Activated naive CD4-positive, alpha-beta T cell treated with anti-CD3 and anti-CD28 coated beads, Interleukin-2, amount 50 U/mL, for 24 hours (primary cell): Measurements from ENCODE around the gene MAP2K4.

Experiments
- H3K27ac Mint-ChIP-seq: one replicate; pipeline ENCODE4 v1.8.0; 2021; ENCODE audit warnings: mild to moderate bottlenecking, mixed read lengths
- H3K27me3 Mint-ChIP-seq: one replicate; pipeline ENCODE4 v1.8.0; 2021; ENCODE audit warnings: mixed read lengths
- H3K36me3 Mint-ChIP-seq: one replicate; pipeline ENCODE4 v1.8.0; 2021; ENCODE audit warnings: mixed read lengths
- H3K4me1 Mint-ChIP-seq: one replicate; pipeline ENCODE4 v1.8.0; 2021; ENCODE audit warnings: mixed read lengths
- H3K4me3 Mint-ChIP-seq: one replicate; pipeline ENCODE4 v1.8.0; 2021; ENCODE audit warnings: mild to moderate bottlenecking, mixed read lengths
- H3K9me3 Mint-ChIP-seq: one replicate; pipeline ENCODE4 v1.8.0; 2021; ENCODE audit warnings: mixed read lengths

The MAP2K4 gene

DNA sequence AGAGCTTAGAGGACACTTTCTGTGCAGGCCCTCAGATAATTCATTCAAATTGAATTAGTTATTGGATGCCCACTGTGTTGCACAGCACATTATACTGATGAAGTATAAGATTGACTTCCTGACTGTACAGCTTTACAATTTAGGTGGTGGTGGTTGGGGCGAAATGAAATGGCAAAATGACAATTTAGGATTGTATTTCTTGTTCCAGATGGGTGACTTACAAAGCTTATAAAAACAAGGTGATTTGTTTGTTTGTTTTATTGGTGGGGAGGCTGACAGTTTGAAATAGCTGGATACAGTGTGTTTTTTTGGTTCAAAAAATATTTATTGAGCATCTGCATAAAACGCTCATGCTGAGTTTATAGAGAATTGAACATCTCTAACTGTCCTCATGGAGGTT lies 1.6 kb downstream of the MAP2K4 start:
- H3K9me3 Mint-ChIP-seq = no peaks in the 10 kb centered on the region
- H3K4me3 Mint-ChIP-seq = peak overlapping the region; percentile 83
- no peaks in the 10 kb centered on the region for H3K27me3 Mint-ChIP-seq
- peaks cover 66% of the 10 kb centered on the region for H3K4me1 Mint-ChIP-seq
- H3K27ac Mint-ChIP-seq = peak overlapping the region; percentile 38
- H3K36me3 Mint-ChIP-seq = peaks cover 7% of the 10 kb centered on the region

DNA sequence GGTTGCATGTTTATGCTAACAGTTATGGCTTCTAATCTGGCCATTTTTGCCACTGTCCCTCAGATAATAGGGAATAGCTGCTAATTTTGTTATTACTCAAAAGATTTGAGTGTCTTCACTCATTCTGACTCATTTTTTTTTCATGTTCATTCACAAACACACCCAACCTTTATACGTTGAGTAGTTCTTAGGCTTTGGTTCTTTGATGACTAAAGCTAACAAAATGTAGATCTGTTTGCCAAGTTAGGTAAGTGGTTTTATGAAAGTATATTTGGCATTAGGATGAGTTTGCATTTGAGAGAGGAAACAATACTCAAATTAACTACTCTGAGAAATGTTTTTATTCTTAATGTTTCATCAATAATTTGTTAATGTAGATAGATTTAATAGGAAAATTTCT lies 3.6 kb downstream of the MAP2K4 start:
- H3K4me1 Mint-ChIP-seq = peaks cover 85% of the 10 kb centered on the region
- peaks cover 7% of the 10 kb centered on the region for H3K36me3 Mint-ChIP-seq
- H3K9me3 Mint-ChIP-seq = no peaks in the 10 kb centered on the region
- H3K27me3 Mint-ChIP-seq = no peaks in the 10 kb centered on the region
- H3K4me3 Mint-ChIP-seq = no peak overlapping the region
- H3K27ac Mint-ChIP-seq = peak overlapping the region; percentile 46

DNA sequence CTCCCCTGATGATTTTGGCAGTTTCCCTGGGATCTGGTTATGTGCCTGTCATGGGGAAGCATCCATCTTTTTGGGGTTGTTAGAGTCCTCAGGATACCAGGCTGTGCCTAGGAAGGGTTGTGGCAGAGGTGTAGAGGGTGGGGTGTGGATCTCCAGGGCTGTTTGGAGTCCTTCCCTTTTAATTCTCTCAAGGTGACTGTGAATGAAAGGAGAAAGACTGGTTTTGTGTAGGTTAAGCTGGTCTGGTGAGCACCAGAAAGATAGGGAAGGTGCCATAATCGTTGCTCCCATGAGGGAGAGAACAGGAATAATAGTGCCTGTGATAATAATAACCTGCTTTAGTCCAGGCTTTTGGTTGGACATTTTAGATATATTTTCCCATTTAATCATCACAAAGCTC lies 7.0 kb downstream of the MAP2K4 start:
- no peaks in the 10 kb centered on the region for H3K9me3 Mint-ChIP-seq
- H3K4me1 Mint-ChIP-seq = peaks cover 92% of the 10 kb centered on the region
- H3K27me3 Mint-ChIP-seq = no peaks in the 10 kb centered on the region
- H3K4me3 Mint-ChIP-seq = no peak overlapping the region
- H3K36me3 Mint-ChIP-seq = peaks cover 10% of the 10 kb centered on the region
- peak overlapping the region; percentile 26 for H3K27ac Mint-ChIP-seq

DNA sequence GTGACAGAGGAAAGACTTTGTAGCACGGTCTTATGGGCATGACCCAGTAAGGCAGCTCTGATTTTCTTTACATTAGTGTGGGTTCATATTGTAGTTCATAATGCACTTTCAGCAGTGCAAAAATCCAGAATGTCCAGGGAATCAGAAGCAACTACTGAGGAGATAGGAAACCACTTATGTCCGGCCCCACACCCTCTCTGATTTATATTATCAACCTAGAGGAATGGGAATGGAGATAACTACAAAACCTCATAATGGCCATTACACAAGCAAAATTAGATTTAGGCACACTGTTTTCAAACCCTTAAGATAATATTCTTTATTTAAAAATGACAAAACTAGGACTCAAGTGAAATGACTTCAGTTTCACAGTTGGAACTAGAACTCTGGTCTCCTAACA lies 7.9 kb downstream of the MAP2K4 start:
- Mint-ChIP-seq H3K4me3 (no peak overlapping the region), H3K9me3 (no peaks in the 10 kb centered on the region), H3K27ac (no peak overlapping the region), H3K4me1 (peaks cover 83% of the 10 kb centered on the region), H3K27me3 (no peaks in the 10 kb centered on the region), H3K36me3 (peaks cover 10% of the 10 kb centered on the region)

DNA sequence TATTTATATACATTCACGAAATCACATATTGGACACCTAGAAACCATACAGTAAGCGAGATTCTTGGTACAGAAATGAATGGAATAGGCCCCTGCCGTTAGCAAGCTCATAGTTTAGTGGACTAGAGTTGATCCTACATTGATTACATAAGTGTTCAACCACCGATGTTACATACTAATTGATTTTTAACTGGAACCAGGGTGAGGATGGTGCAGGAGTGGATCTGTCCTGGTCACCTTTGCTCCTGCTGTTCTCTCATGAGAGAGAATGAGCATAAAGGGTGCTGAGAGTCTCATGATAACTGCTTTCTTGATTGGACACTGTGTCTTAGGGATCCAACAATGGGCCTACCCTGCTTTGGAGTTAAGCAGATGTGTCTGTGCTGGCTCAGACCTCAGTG lies 13.9 kb downstream of the MAP2K4 start:
- H3K27me3 Mint-ChIP-seq = no peaks in the 10 kb centered on the region
- no peak overlapping the region for H3K4me3 Mint-ChIP-seq
- H3K36me3 Mint-ChIP-seq = peaks cover 10% of the 10 kb centered on the region

DNA sequence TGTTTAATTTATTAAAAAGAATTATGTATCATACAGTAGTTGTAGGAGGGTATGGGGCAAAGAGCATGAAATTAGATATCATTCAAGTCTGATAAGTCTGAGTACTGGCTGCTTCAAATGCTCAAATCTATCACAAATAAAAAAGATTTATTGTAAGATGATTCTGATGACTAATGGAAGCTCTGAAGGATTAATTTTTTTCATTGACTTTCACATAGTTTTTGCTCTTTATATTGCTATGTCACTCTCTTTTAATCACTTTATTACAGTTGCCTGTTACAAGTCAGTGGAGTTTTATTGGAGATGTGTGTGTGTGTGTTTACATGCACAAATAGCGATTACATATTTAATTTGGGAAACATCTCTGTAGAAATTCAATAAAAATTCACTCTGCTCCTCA lies 15.0 kb downstream of the MAP2K4 start:
- Mint-ChIP-seq H3K4me1 (peaks cover 73% of the 10 kb centered on the region), H3K27me3 (no peaks in the 10 kb centered on the region), H3K27ac (no peak overlapping the region), H3K9me3 (no peaks in the 10 kb centered on the region), H3K36me3 (peaks cover 8% of the 10 kb centered on the region), H3K4me3 (no peak overlapping the region)

More for the DNA sequence above, 13.9 kb downstream of the MAP2K4 start:
- H3K4me1 Mint-ChIP-seq = peaks cover 73% of the 10 kb centered on the region
- H3K27ac Mint-ChIP-seq = no peak overlapping the region
- H3K9me3 Mint-ChIP-seq = no peaks in the 10 kb centered on the region

DNA sequence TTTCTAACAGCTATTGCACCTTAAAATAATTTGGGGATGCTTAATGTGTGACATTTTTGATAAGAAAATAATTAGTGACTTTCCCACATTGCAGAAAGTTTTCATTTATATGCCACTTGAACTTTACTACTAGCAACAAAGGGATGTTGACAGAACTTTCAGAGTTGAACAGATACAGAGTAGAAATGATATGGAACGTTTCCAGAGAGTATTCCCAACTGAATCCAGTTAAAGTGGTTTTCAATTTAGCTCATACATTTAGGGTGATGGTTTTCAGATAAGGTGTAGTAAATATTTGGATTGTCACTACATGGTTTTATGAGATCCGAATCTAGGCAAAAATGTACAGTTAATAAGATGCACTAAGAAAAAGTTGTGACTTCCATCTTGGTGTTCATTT lies 17.3 kb downstream of the MAP2K4 start:
- Mint-ChIP-seq H3K4me1 (peaks cover 76% of the 10 kb centered on the region), H3K27ac (peak overlapping the region; percentile 17), H3K27me3 (no peaks in the 10 kb centered on the region), H3K4me3 (no peak overlapping the region), H3K9me3 (no peaks in the 10 kb centered on the region), H3K36me3 (peaks cover 9% of the 10 kb centered on the region)

DNA sequence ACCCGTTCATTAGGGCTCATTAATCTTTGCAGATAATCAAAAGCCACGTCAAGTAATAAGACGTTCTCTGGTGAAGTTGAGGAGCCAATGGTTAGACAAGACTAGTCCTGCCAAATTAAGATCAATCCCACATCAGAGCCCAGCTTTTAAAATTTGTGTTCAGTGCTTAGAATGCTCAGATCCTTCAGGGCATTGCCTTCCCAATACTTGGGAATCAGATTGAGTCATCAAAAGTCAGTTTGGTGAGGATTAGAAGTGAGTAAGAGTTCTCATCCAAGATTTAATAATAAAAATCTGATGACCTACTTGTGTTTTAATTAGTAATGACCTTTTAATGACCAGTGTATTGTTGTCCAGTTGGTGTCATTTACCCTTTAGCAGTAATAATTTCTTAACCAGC lies 19.8 kb downstream of the MAP2K4 start:
- Mint-ChIP-seq H3K4me1 (peaks cover 89% of the 10 kb centered on the region), H3K4me3 (no peak overlapping the region), H3K9me3 (no peaks in the 10 kb centered on the region), H3K27ac (no peak overlapping the region), H3K27me3 (no peaks in the 10 kb centered on the region), H3K36me3 (peaks cover 9% of the 10 kb centered on the region)

DNA sequence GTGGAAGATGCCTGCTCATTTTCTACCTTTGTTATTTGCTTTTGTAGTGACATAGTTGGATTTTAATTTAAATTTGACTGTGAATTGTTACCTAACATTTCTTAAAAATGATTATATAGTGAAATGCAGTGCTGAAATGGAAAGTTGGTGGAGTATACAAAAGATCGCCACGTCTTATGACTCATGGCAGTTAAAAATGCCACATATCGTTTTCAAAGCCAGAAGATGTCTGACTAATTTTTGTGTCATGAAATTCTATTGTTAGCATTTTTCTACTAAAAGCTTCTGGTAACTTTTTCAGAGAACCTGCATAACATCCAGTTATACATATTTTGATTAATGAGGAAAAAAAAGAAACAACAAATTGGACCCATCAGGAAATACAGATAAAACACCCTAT lies 20.6 kb downstream of the MAP2K4 start:
- H3K4me3 Mint-ChIP-seq = peak overlapping the region; percentile 41
- peaks cover 9% of the 10 kb centered on the region for H3K36me3 Mint-ChIP-seq
- H3K9me3 Mint-ChIP-seq = no peaks in the 10 kb centered on the region
- no peaks in the 10 kb centered on the region for H3K27me3 Mint-ChIP-seq
- peaks cover 92% of the 10 kb centered on the region for H3K4me1 Mint-ChIP-seq
- H3K27ac Mint-ChIP-seq = no peak overlapping the region

DNA sequence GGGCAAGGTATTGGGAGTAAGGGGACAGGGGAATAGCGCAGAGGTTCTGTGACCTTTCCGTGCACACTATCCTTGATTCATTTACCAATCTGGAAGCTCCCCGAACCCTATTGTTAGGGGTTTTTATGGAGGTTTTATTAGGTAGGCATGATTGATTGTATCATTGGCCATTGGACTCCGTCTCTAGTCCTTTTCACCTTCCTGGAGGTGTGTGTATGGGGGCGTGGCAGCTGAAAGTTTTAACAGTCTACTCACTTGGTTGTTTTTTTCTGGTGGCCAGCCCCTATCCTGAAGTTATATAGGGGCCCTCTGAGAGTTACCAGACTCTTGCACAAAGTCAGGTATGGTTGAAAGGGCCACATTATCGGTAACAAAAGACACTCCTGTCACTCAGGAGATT lies 23.0 kb downstream of the MAP2K4 start:
- Mint-ChIP-seq H3K27ac (no peak overlapping the region), H3K4me1 (peaks cover 89% of the 10 kb centered on the region), H3K4me3 (no peak overlapping the region), H3K36me3 (peaks cover 3% of the 10 kb centered on the region), H3K27me3 (no peaks in the 10 kb centered on the region), H3K9me3 (peaks cover 3% of the 10 kb centered on the region)

DNA sequence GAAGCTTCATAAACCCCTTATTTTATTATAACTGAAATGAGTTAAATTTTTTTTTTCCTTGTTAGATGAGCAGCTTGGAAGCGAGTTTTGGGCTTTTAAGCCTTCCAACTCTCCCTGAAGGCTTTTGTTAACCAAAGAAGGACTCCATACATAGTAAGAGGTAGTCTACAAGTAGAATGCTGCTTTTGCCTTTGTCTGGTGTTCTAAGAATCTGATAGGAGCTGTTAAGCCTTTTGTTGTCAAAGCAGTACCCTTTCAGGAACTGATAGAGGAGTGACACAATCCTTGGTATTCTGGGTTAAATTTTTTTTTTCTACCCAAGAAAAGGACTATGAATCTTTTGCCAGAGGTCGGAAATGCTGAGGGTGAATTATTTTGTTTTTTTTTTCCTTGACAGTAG lies 26.1 kb downstream of the MAP2K4 start:
- H3K9me3 Mint-ChIP-seq = peaks cover 3% of the 10 kb centered on the region
- H3K27me3 Mint-ChIP-seq = no peaks in the 10 kb centered on the region
- peaks cover 3% of the 10 kb centered on the region for H3K36me3 Mint-ChIP-seq
- H3K27ac Mint-ChIP-seq = no peak overlapping the region
- peaks cover 90% of the 10 kb centered on the region for H3K4me1 Mint-ChIP-seq
- H3K4me3 Mint-ChIP-seq = no peak overlapping the region

DNA sequence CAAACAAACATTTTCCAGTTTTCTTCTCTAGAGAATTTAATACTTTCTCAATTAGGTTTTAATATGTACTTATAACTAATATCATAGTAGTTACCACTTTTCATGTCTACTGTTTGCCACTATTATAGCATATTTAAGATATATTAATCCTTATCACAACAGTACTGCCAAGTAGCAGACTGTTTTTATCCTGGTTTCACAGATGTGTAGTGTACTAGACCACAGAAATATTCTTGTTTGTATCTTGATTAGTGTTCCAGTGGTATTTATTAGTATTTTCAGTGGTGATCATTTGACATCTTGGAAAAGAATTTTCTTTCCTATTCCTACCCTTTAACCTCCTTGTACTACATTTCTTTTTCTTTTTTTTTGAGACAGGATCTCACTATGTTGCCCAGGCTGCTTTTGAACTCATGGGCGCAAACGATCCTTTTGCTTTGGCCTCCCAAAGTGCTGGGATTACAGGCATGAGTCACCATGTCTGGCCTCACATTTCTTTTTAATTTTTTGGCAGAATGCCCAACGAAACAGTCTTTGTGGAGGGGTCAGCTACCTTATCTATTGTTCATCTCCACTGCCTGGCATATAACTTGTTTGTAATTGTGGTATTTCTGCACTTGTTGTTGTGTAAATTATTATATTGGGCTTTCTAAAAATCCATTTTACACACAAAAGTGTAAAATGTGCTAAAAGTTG lies 27.2 kb downstream of the MAP2K4 start:
- Mint-ChIP-seq H3K27ac (no peak overlapping the region), H3K27me3 (no peaks in the 10 kb centered on the region), H3K4me1 (peaks cover 94% of the 10 kb centered on the region), H3K36me3 (peaks cover 2% of the 10 kb centered on the region), H3K4me3 (no peak overlapping the region), H3K9me3 (peaks cover 3% of the 10 kb centered on the region)

DNA sequence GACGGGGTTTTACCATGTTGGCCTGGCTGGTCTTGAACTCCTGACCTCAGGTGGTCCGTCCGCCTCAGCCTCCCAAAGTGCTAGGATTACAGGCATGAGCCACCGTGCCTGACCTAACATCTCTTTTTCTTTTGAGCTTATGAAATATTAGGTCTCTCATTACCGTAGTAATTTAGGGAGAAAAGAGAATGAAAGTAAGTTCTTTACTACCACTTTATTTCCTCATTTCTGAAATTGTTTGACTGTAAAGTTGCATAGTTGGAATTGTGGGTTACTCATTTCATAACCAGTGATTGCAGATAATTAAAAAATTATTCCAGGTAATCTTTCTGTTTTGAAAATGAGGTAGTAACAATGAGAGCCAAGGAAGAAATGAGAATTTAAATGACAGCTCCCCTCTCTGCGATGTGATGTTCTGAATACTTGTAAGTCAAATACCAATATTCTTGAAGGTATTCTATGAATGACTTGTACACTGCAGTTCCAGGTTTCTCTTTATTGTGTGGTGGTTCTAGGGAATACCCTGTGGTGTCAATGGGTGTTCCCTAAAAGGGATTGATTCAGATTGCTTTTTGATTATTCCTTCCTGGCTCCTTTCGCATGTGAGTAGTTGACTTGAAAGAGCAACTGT lies 28.3 kb downstream of the MAP2K4 start:
- Mint-ChIP-seq H3K36me3 (peaks cover 2% of the 10 kb centered on the region), H3K4me1 (peaks cover 94% of the 10 kb centered on the region), H3K9me3 (peaks cover 3% of the 10 kb centered on the region), H3K27me3 (no peaks in the 10 kb centered on the region), H3K4me3 (no peak overlapping the region), H3K27ac (no peak overlapping the region)

DNA sequence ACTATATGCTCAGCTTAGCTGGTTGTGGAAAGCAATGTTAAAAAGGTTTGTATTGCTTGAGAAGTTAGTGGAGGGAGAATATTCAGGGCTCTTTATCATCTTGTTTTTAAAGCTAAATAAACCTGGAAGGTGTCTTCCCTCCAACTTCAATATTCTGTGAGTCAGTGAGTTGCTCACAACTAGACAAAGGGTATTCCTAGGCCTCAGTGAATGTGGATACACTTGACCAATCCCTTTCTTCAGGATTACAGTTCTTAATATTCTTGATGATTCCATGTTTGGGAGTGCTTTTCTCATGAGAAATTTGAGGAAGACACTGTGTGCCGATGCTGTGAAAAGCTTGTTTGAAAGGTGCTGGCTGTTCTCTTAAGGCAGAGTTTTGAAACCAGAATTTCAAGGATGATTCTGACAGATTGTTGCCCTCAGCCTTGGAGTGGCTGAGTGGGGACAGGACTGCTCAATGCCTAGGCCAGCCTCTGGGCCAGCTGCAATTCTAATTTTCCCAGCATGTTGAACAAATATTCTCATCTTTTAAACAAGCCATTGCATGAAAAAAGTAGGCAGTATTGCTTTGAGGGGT lies 30.1 kb downstream of the MAP2K4 start:
- Mint-ChIP-seq H3K36me3 (no peaks in the 10 kb centered on the region), H3K27me3 (no peaks in the 10 kb centered on the region), H3K9me3 (peaks cover 3% of the 10 kb centered on the region), H3K4me3 (no peak overlapping the region), H3K4me1 (peaks cover 93% of the 10 kb centered on the region), H3K27ac (no peak overlapping the region)

DNA sequence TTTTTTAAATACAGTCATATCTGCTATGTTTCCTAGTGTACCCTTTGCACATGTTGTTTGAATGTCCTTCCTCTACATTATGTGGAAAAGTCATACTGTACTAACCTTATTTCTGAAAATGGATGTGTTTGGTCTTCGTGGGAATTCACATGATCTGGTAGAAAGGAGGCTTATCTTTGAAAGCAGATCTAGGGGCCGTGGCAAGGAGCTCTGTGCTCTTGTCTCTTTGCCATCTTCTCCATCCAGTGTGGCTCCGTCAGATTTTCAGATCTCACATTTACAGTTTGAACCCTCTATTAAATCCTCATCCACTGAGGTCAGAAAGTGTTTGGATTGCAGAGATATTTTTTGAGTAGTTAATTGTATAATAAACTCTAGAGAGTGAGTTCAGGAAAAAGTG lies 32.9 kb downstream of the MAP2K4 start:
- Mint-ChIP-seq H3K4me3 (no peak overlapping the region), H3K4me1 (peaks cover 91% of the 10 kb centered on the region), H3K9me3 (no peaks in the 10 kb centered on the region), H3K27ac (no peak overlapping the region), H3K27me3 (no peaks in the 10 kb centered on the region), H3K36me3 (no peaks in the 10 kb centered on the region)

DNA sequence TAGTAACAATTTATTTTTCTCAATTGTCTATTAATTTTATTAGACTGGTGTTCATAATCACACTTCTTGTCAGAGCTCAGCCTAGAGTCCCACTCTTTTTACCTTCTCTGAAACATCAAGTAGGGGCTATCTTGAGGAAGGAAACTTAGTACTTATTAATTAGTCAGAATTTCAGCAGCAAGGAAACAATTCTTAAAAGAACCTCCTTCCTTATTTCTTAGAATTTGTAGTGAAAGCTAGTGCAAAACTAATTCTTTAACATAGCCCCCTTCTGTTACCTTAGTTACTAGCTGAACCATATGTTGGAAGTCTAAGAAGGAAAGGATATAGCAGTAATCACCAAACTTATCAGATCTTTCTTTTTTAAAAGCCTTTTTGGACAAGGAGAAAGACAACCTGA lies 35.2 kb downstream of the MAP2K4 start:
- Mint-ChIP-seq H3K4me3 (no peak overlapping the region), H3K4me1 (peaks cover 74% of the 10 kb centered on the region), H3K36me3 (peaks cover 5% of the 10 kb centered on the region), H3K27me3 (no peaks in the 10 kb centered on the region), H3K9me3 (no peaks in the 10 kb centered on the region), H3K27ac (no peak overlapping the region)
